GM12878 (cell line): ENCODE data around the gene ARPC1B. TPM values are rescaled to one million over a fixed set of nuclear protein-coding genes. Genes with fewer than 3 reads are reported as not detected.

Experiments
- ATAC-seq: fragments of 200-7000 bp; cut with Tn5 transposase; 3 replicates; pipeline ENCODE4 v1.9.1; 2020; ENCODE audit warnings: mild to moderate bottlenecking, moderate library complexity
- BruUV-seq: library from RNA; stranded (reverse); fragments of 400-500 nt; replicated peaks from 2 replicates; lab custom pipeline; 2021; lab: Mats Ljungman, UMichigan
- CTCF ChIA-PET: fragments of 300-600 bp; sonication (Branson Sonifier 250); formaldehyde crosslinking; extraction: SDS; loops from one replicate; lab custom pipeline; 2021; ENCODE audit warnings: inconsistent platforms; lab: Yijun Ruan, JAX
- POLR2A ChIA-PET: fragments of 350-600 bp; formaldehyde crosslinking; extraction: SDS; loops from one replicate; lab custom pipeline; 2021; ENCODE audit warnings: inconsistent platforms; lab: Charles Lee
- RAD21 ChIA-PET: fragments of 300-600 bp; sonication (Branson Sonifier 250); formaldehyde crosslinking; loops from one replicate; lab custom pipeline; 2023; ENCODE audit warnings: antibody characterized with exemption; ENCODE audit not compliant: unreplicated experiment; lab: Charles Lee
- SMC1A ChIA-PET: fragments of 300-600 bp; sonication (Branson Sonifier 250); formaldehyde crosslinking; loops from one replicate; lab custom pipeline; 2023; ENCODE audit not compliant: unreplicated experiment, uncharacterized antibody; lab: Charles Lee
- DNase-seq: peaks from one replicate; pipeline ENCODE4 v3.0.0-alpha.2; 2011; ENCODE audit warnings: low read depth, low spot score
- FAIRE-seq: peaks from 3 replicates; lab custom pipeline; 2011; peaks lifted over from hg19 to GRCh38; lab: Jason Lieb, UNC
- H2AFZ ChIP-seq: 2 replicates; pipeline ENCODE4 v1.6.0; 2011; ENCODE audit warnings: low read depth, low read length, control low read depth; ENCODE audit not compliant: control insufficient read depth
- H3K27ac ChIP-seq: 2 replicates; pipeline ENCODE4 v1.5.1; 2011; ENCODE audit warnings: control low read depth; ENCODE audit not compliant: control insufficient read depth, insufficient read depth
- H3K27me3 ChIP-seq, 2 experiments: replicated peaks in 1 of 2; 2 replicates each; pipeline versions ENCODE4 v1.6.0 to v1.6.1; 2011; ENCODE audit warnings: low read length in 1 of 2; ENCODE audit not compliant: control insufficient read depth in 2 of 2, insufficient read depth in 2 of 2
- H3K36me3 ChIP-seq, 2 experiments: 2 replicates each; pipeline ENCODE4 v1.5.1; 2011; ENCODE audit warnings: low read length in 1 of 2; ENCODE audit not compliant: control insufficient read depth in 2 of 2, insufficient read depth in 2 of 2
- H3K4me1 ChIP-seq: 2 replicates; pipeline ENCODE4 v1.6.1; 2011; ENCODE audit warnings: mild to moderate bottlenecking, low read length, moderate library complexity, mixed read lengths; ENCODE audit not compliant: control insufficient read depth, insufficient read depth
- H3K4me2 ChIP-seq: 2 replicates; pipeline ENCODE4 v1.6.0; 2011; ENCODE audit warnings: control low read depth; ENCODE audit not compliant: control insufficient read depth, insufficient read depth
- H3K4me3 ChIP-seq: fragments of 200-600 bp; sonication (generic); 2 replicates; pipeline ENCODE4 v1.5.1; 2016
- H3K79me2 ChIP-seq: 2 replicates; pipeline ENCODE4 v1.6.0; 2011; ENCODE audit warnings: low read length; ENCODE audit not compliant: control insufficient read depth, insufficient read depth
- H3K9ac ChIP-seq: 2 replicates; pipeline ENCODE4 v1.8.0; 2011; ENCODE audit warnings: low read length, control low read depth, mixed read lengths; ENCODE audit not compliant: control insufficient read depth, insufficient read depth
- H3K9me3 ChIP-seq: replicated peaks from 3 replicates; pipeline ENCODE4 v1.5.1; 2011; ENCODE audit warnings: mild to moderate bottlenecking, low read length; ENCODE audit not compliant: control insufficient read depth, insufficient read depth
- H4K20me1 ChIP-seq: 2 replicates; pipeline ENCODE4 v1.6.0; 2011; ENCODE audit not compliant: control insufficient read depth, insufficient read depth
- CREM ChIP-seq: IDR thresholded peaks from 2 replicates; pipeline ENCODE4 v1.6.1; 2014; ENCODE audit warnings: antibody characterized with exemption, low read depth
- CUX1 ChIP-seq: IDR thresholded peaks from 2 replicates; pipeline ENCODE4 v1.6.1; 2012; ENCODE audit warnings: improper control_type of control experiment, low read depth, low read length; ENCODE audit not compliant: insufficient replicate concordance
- E2F8 ChIP-seq: fragments of 450-650 bp; IDR thresholded peaks from 2 replicates; pipeline ENCODE4 v1.6.1; 2018; ENCODE audit warnings: mild to moderate bottlenecking, low read depth, moderate library complexity; ENCODE audit not compliant: partially characterized antibody
- MLLT1 ChIP-seq: fragments of 450-650 bp; IDR thresholded peaks from 2 replicates; pipeline ENCODE4 v1.6.1; 2016; ENCODE audit warnings: mild to moderate bottlenecking
- RELA ChIP-seq: fragments of 450-650 bp; IDR thresholded peaks from 2 replicates; pipeline ENCODE4 v1.8.0; 2014; ENCODE audit warnings: borderline replicate concordance; ENCODE audit not compliant: partially characterized antibody
- SIN3A ChIP-seq: IDR thresholded peaks from 2 replicates; pipeline ENCODE4 v1.6.1; 2012; ENCODE audit warnings: low read depth, low read length, improper control_type of control experiment
- WGBS: methylation state at CpG from one replicate; pipeline ENCODE4 v1.1.6; 2016; ENCODE audit warnings: low lambda C conversion rate; ENCODE audit not compliant: insufficient replicate concordance, insufficient coverage; ENCODE audit errors: missing lambda C conversion rate; 5-methylcytosine and 5-hydroxymethylcytosine counted together
- in situ Hi-C: fragments of 300-500 bp; cut with MboI; formaldehyde crosslinking; loops from 9 replicates; pipeline ENCODE4 v1.14.3; 2018; ENCODE audit warnings: mixed read lengths
- intact Hi-C: fragments of 100-400 bp; cut with micrococcal nuclease; formaldehyde crosslinking; loops from one replicate; pipeline ENCODE4 v1.14.2; 2022; ENCODE audit not compliant: unreplicated experiment
- polyA plus RNA-seq, 11 experiments: library from polyadenylated mRNA; depleted of rRNA in 4 of 11; unstranded in 6 of 11; stranded (reverse) in 5 of 11; fragments of >200 nt; fragmentation: Nextera tagmentation in 4 of 11; fragmentation: Illumina TruSeq in 1 of 11; extraction: Ambion mirVana in 4 of 11; extraction: Trizol in 1 of 11; gene quantifications; 1 replicate in 1 of 11; 2 replicates in 10 of 11; pipeline versions ENCODE4 v1.2.1 to v1.2.3, GENCODE V29; 2011 to 2016; ENCODE audit warnings: inconsistent platforms in 2 of 11, missing spikeins in 2 of 11, low read depth in 1 of 11
- total RNA-seq, 4 experiments: library from RNA; depleted of rRNA in 3 of 4; stranded (reverse); fragments of >200 nt in 3 of 4; fragmentation: Illumina TruSeq in 1 of 4; extraction: Trizol in 1 of 4; gene quantifications; 2 replicates each; pipeline versions ENCODE4 v1.2.1 to v1.2.3, GENCODE V29; 2013 to 2021

The ARPC1B gene
- total and polyA plus RNA-seq, 10 of the 15 experiments (the other 5 are each of a cell fraction or from before 2014, with no cell fraction given), result 14.1 to 762 (median 387) TPM

- ChIA-PET SMC1A (no interaction called here), POLR2A (interaction anchor here (0.7 kb wide), 1 partner anchor 16 kb away, joined by 6 read pairs; no protein-coding TSS in a partner anchor), CTCF (no interaction called here), RAD21 (no interaction called here)
- in situ Hi-C loops (no loop called here), intact Hi-C loops (no loop called here)
- Histone ChIP-seq H3K9me3 (no peaks in the 10 kb centered on the region), H3K9ac (no peak overlapping the region), H2AFZ (no peak overlapping the region), H3K4me3 (no peak overlapping the region), H3K4me1 (peaks cover 4% of the 10 kb centered on the region), H4K20me1 (no peaks in the 10 kb centered on the region), H3K27me3 (no peaks in the 10 kb centered on the region), H3K79me2 (peaks cover 14% of the 10 kb centered on the region), H3K27ac (no peak overlapping the region), H3K36me3 (peaks cover 12 to 13% of the 10 kb centered on the region in 2 experiments), H3K4me2 (no peak overlapping the region)
- DNase-seq (no peak), FAIRE-seq (no peak), ATAC-seq (no peak)
- 86% methylated on average over 6 of the region's 9 CpGs for WGBS
- no TSS peak for BruUV-seq
- TF ChIP-seq CREM, result no peak
- TF ChIP-seq RELA, result no peak
- no peak for TF ChIP-seq MLLT1
- no peak for TF ChIP-seq E2F8
- no peak for TF ChIP-seq CUX1
- TF ChIP-seq SIN3A, result no peak
Observed at GRCh38 chr7:99433158-99433557, 58.6 kb downstream of the ARPC1B start.
